Activated CD8-positive, alpha-beta memory T cell treated with anti-CD3 and anti-CD28 coated beads, Interleukin-2, amount 10 ng/mL, durations not matched to agents 7 days and 5 days (primary cell): Measurements from ENCODE around the gene ANKRD52. TPM values are rescaled to one million over a fixed set of nuclear protein-coding genes. Genes with fewer than 3 reads are reported as not detected.

ENCODE experiments used
- ATAC-seq: fragments of 150-1000 bp; cut with Tn5 transposase; one replicate; pipeline ENCODE4 v1.10.0; 2021; ENCODE audit warnings: moderate library complexity
- CTCF ChIA-PET: fragments of 350-600 bp; sonication (Branson Sonifier 250); formaldehyde crosslinking; loops from one replicate; lab custom pipeline; 2021; ENCODE audit warnings: antibody characterized with exemption; lab: Charles Lee
- DNase-seq: peaks from one replicate; pipeline ENCODE4 v3.0.0-alpha.2; 2020
- H3K27ac Mint-ChIP-seq: one replicate; pipeline ENCODE4 v1.8.0; 2021; ENCODE audit warnings: mild to moderate bottlenecking, mixed read lengths
- H3K27me3 Mint-ChIP-seq: one replicate; pipeline ENCODE4 v1.8.0; 2021; ENCODE audit warnings: mixed read lengths
- H3K36me3 Mint-ChIP-seq: one replicate; pipeline ENCODE4 v1.8.0; 2021; ENCODE audit warnings: mild to moderate bottlenecking, mixed read lengths
- H3K4me1 Mint-ChIP-seq: one replicate; pipeline ENCODE4 v1.8.0; 2021; ENCODE audit warnings: mixed read lengths
- H3K4me3 Mint-ChIP-seq: one replicate; pipeline ENCODE4 v1.8.0; 2021; ENCODE audit warnings: mild to moderate bottlenecking, moderate library complexity, mixed read lengths
- H3K9me3 Mint-ChIP-seq: one replicate; pipeline ENCODE4 v1.8.0; 2022; ENCODE audit warnings: low read depth, mixed read lengths
- total RNA-seq, 2 experiments: library from RNA; stranded (reverse); gene quantifications; one replicate each; pipeline ENCODE4 v1.2.3, GENCODE V29; 2021

The ANKRD52 gene
- total RNA-seq, 2 experiments from 2014 or later, result 66.9 to 68.3 TPM

DNA sequence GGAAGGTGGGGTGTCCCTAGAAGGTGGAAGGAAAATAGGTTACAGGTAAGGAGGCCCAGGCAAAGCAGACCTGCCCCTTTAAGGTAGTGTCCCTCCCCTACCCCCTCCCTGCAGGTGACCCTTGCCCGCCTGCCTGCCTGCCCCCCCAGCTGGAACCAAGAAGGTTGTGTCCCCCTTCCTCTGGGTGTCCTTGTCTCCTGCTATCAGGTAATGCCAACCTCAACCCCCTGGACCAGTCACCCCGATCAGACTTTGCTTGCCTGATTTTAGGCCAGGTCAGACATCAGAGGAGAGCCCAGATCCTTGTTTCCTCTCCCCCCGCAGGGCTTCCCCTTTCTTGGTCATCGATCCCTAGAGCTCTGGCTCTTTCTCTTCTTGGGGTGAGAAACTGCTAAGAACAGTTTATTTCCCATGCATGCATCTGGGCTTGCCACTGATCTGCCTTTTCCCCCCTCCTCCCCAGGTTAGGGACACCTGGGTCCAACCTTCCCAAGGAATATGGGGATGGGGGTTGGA is 28.2 kb downstream of the ANKRD52 start, which contains the start of gene SLC39A5:
Gene SLC39A5, plus strand, starts transcription at position 136 of the 516 bp plus-strand sequence. CDS start 1,224 bp downstream, outside the sequence.
- peaks cover 12% of the 10 kb centered on the region for H3K4me1 Mint-ChIP-seq
- H3K27ac Mint-ChIP-seq, result no peak within 1 kb of the TSS
- no peak for ATAC-seq
- H3K9me3 Mint-ChIP-seq, result no peaks in the 10 kb centered on the region
- no peak within 1 kb of the TSS for H3K4me3 Mint-ChIP-seq
- peaks cover 7% of the 10 kb centered on the region for H3K36me3 Mint-ChIP-seq
- no peak for DNase-seq
- H3K27me3 Mint-ChIP-seq, result no peaks in the 10 kb centered on the region
- CTCF ChIA-PET, result no interaction called here

DNA sequence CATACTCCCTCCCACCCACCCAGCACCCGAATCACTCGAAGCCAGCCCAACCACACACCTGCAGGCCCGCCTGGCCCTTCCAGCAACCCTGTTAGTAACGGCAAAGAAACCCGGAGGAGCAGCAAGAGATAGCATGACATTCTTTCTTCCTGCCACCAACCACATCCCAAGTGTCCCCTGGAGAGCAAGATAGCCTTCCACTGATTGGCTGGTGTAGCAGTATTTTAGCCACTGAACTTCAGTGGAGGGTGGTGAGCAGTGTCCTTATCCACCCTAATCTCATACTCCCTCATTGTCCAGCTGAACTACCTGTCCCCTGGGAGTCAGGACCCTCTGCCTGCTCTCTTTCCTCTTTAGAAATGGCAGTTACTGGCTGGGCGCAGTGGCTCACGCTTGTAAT is 29.1 kb downstream of the ANKRD52 start:
- no peaks in the 10 kb centered on the region for H3K27me3 Mint-ChIP-seq
- H3K9me3 Mint-ChIP-seq, result no peaks in the 10 kb centered on the region
- DNase-seq (no peak), ATAC-seq (no peak)
- CTCF ChIA-PET, result no interaction called here
- H3K27ac Mint-ChIP-seq, result no peak overlapping the region
- H3K4me3 Mint-ChIP-seq, result no peak overlapping the region
- peaks cover 7% of the 10 kb centered on the region for H3K36me3 Mint-ChIP-seq
- peaks cover 16% of the 10 kb centered on the region for H3K4me1 Mint-ChIP-seq

DNA sequence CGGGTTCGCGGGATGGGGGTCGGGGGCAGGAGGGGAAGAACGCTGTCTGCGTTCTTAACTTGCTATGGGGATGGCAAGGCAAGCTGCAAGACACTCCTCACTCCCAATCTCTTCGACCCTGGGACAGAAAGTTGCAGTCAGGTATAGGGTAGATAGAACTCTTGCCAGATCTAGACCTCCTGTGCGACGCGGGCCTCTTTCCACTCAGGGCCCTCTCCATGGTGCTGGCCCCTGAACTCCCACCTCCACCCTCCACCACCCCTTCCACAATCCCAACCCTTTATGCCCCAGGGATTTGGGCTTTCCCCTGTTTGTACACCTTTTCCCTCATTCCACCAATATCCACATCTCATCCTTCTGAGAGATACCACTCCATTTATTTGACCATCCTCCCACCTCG is 33.2 kb downstream of the ANKRD52 start:
- CTCF ChIA-PET, result interaction anchor here (1.2 to 3.4 kb wide), 2 partner anchors 35 to 107 kb away, joined by 3 to 11 read pairs; partner anchors contain the start of genes SMARCC2 and ZC3H10
- H3K4me1 Mint-ChIP-seq, result peaks cover 42% of the 10 kb centered on the region
- no peaks in the 10 kb centered on the region for H3K9me3 Mint-ChIP-seq
- H3K36me3 Mint-ChIP-seq, result peaks cover 7% of the 10 kb centered on the region
- H3K27me3 Mint-ChIP-seq, result no peaks in the 10 kb centered on the region
- peak overlapping the region; percentile 97 for H3K4me3 Mint-ChIP-seq
- DNase-seq, result no peak
- ATAC-seq, result no peak
- peak overlapping the region; percentile 75 for H3K27ac Mint-ChIP-seq

DNA sequence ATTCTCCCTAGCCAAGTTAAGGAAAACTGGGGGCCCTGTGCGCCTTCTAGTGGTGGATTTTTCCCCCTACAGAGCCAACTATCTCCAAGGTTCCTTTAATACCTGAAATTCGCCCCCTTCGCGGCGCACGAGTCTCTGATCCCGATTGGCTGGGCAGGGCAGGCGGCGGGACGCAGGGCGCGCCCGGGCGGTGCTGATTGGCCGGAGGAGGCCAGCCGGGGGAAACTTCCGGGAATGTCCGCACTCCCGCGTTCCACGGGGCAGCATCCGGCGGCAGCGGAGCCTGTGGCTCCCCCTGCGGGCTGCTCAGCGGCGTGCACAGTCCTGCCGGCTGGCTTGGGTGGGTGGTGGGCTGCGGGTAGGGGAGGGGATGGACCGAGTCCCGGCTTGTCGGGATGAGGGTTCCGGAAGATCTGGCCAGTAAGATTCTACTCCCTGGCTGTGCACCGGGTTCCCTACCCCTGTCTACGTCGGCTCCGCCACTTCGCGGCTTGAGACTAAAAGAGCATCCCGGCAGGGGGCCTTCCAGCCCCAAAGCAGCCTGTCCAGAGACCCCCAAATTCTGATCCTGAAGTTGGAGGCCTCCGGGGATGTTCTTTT is 34.0 kb downstream of the ANKRD52 start, which contains the start of gene NABP2:
Gene NABP2, plus strand, starts transcription at position 241 of the 600 bp plus-strand sequence. CDS start 515 bp downstream, outside the sequence.
- ATAC-seq, result peak; percentile 85
- Mint-ChIP-seq H3K27me3 (no peaks in the 10 kb centered on the region), H3K36me3 (peaks cover 7% of the 10 kb centered on the region), H3K4me1 (peaks cover 42% of the 10 kb centered on the region), H3K4me3 (peak within 1 kb of the TSS; percentile 97), H3K9me3 (no peaks in the 10 kb centered on the region), H3K27ac (peak within 1 kb of the TSS; percentile 75)
- DNase-seq, result peak; percentile 97
- CTCF ChIA-PET, result interaction anchor here (1.0 to 4.2 kb wide), 2 partner anchors 9 to 34 kb away, joined by 3 to 57 read pairs; partner anchors contain the start of gene SMARCC2

DNA sequence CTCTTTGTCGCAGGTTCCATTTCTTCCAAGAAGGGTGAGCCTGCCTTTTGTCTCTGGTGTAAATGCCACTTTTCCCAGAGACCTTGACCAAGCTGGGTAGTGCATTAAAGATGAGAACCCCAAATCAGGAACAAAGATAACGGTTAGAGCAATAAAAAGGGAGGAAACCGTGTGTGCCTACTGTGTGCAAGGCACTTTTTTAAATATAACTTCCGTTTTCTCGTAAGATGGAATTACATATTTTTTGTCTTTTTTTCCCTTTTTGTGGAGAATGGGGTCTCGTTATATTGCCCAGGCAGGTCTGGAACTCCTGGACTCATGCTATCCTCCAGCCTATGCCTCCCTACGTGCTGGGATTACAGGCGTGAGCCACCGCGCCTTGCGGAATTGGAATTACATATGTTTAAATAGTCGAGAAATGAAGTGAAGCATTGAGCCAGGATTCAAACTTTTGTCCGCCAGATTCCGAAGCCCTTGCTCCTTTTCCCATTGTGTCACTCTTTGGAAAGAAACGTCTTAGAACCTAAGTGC is 34.5 kb downstream of the ANKRD52 start:
- Mint-ChIP-seq H3K4me1 (peaks cover 42% of the 10 kb centered on the region), H3K9me3 (no peaks in the 10 kb centered on the region), H3K4me3 (peak overlapping the region; percentile 97), H3K27me3 (no peaks in the 10 kb centered on the region), H3K36me3 (peaks cover 7% of the 10 kb centered on the region), H3K27ac (peak overlapping the region; percentile 75)
- CTCF ChIA-PET, result interaction anchor here (1.0 to 4.2 kb wide), 6 partner anchors 9 to 241 kb away, joined by 3 to 57 read pairs (median 19); partner anchors contain the start of genes ESYT1, SMARCC2 and ZC3H10
- ATAC-seq (no peak), DNase-seq (no peak)

DNA sequence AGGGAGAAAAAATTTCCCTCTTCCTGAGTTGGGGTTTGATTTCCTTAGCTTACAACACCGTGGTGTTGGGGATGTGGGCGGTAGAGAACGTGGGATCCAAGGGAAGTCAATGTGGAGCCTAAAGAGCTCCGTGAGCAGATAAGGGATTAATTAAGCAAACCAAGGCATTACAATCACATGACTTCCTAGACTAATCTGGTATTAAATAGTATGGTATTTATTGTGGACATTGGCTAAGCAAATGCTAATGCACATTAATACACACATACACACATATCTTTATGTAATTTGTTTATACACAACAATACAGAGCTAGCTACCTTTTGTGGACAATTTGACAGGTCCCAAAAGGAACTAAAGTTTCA is 35.7 kb downstream of the ANKRD52 start:
- Mint-ChIP-seq H3K4me1 (peaks cover 42% of the 10 kb centered on the region), H3K27me3 (no peaks in the 10 kb centered on the region), H3K9me3 (no peaks in the 10 kb centered on the region), H3K36me3 (peaks cover 7% of the 10 kb centered on the region), H3K4me3 (peak overlapping the region; percentile 97), H3K27ac (peak overlapping the region; percentile 93)
- CTCF ChIA-PET, result interaction anchor here (0.7 to 4.2 kb wide), 26 partner anchors 9 to 503 kb away, joined by 3 to 57 read pairs (median 5); partner anchors contain the start of genes ANKRD52, COQ10A, DNAJC14 and ESYT1
- DNase-seq (no peak), ATAC-seq (no peak)

DNA sequence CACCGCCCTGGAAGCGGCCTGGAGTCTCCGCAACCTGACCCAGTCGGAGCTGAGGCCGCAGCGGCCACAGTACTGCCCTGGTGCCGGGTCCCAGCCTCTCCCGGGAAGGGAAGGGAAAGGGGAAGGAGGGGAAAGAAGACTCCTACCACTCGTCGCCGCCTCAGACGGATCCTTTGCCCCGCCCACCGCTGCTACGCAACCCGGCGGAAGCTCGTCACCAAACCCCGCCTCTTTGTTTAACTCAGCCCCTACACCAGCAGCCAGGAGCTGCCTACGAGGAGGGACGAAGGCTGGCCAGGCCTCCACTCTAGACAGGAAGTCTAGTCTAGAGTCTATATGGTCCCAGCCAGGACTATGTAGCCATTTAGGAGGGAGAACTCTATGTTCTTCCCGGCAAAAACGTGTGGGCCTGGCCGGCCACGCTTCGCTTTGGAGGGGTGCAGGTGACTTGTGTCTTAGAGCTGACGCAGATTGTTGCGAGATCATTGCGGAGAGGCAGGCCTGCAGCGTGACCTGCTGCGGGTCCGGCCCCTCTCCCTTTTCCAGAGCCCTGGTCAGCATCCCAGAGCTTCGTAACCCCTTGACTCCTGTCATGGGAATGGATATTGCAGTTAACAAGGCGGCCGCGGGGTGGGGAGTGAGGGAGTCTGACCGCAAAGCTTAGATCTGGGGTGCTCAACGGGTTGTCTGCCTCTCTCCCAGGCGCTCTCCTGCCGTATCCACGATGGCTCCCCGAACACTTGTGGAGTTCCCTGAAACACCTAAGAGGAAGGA is 36.2 kb downstream of the ANKRD52 start, which contains the start of gene RNF41:
Gene RNF41, minus strand, starts transcription at position 166 of the 774 bp plus-strand sequence. CDS start 7,875 bp downstream, outside the sequence.
- H3K36me3 Mint-ChIP-seq, result peaks cover 4% of the 10 kb centered on the region
- H3K27ac Mint-ChIP-seq, result peak within 1 kb of the TSS; percentile 93
- peak; percentile 95 for DNase-seq
- peak; percentile 86 for ATAC-seq
- CTCF ChIA-PET, result interaction anchor here (0.6 to 4.2 kb wide), 34 partner anchors 9 to 503 kb away, joined by 3 to 57 read pairs (median 4); partner anchors contain the start of genes ANKRD52, CNPY2, COQ10A and CS
- H3K4me1 Mint-ChIP-seq, result peaks cover 42% of the 10 kb centered on the region
- peak within 1 kb of the TSS; percentile 97 for H3K4me3 Mint-ChIP-seq
- H3K9me3 Mint-ChIP-seq, result no peaks in the 10 kb centered on the region
- H3K27me3 Mint-ChIP-seq, result no peaks in the 10 kb centered on the region

DNA sequence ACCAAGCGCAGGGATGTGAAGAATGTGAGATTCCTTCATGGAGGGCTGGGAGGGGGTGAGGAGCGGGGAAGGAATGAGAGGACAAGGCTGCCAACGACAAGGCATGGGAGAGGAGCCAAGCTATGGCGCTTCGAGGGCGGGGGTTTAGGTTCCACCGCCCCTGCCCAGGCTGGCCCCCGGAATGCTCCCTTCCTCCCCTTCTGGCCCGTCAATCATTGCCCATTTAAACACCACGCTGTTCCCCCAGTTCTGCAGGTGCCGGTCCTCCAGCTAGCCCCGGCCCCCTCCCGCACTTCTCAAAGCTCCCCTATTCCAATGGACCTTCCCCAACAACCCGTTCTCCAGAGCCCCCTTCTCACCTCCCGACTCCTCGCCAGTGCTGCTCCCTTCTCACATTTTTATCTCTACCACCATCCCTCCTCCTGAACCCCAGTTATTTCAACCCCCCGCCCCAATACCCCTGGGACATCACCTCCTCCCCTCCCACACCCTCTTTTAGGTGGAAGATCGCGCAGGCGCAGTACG is 36.9 kb downstream of the ANKRD52 start:
- H3K27ac Mint-ChIP-seq, result peak overlapping the region; percentile 93
- H3K36me3 Mint-ChIP-seq, result peaks cover 7% of the 10 kb centered on the region
- CTCF ChIA-PET, result interaction anchor here (0.8 to 4.2 kb wide), 19 partner anchors 8 to 491 kb away, joined by 3 to 57 read pairs (median 6); partner anchors contain the start of genes ANKRD52, CNPY2, COQ10A and CS
- H3K4me3 Mint-ChIP-seq, result peak overlapping the region; percentile 97
- DNase-seq, result no peak
- peak; percentile 37 for ATAC-seq
- no peaks in the 10 kb centered on the region for H3K27me3 Mint-ChIP-seq
- peaks cover 42% of the 10 kb centered on the region for H3K4me1 Mint-ChIP-seq
- H3K9me3 Mint-ChIP-seq, result no peaks in the 10 kb centered on the region

DNA sequence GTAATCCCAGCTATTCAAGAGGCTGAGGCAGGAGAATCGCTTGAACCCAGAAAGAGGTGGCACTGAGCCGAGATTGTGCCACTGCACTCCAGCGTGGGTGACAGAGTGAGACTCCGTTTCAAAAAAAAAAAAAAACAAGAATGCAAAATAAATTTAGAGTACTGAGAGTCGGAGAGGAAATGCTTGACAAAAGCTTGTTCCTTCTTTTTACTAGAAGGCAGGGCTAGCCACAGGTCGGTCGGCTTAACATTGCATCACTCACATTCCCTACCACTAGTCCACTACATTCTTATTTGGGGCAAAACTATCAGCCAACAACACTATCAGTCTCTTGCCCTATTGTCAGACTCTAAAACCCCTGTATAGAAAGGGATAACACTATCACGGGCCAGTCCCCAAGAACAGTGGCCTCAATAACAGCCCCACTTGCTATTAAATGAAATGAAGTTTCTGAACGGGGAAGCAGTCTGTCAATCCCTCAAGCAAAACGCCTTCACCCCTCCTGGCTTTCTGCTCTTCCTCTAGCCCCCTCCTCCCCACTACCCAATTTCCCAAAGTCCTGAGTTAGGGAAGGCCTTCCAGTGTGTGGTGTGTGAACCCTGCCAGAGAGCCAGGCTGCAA is 37.5 kb downstream of the ANKRD52 start:
- H3K27ac Mint-ChIP-seq, result peak overlapping the region; percentile 93
- CTCF ChIA-PET, result interaction anchor here (0.8 to 4.2 kb wide), 10 partner anchors 14 to 243 kb away, joined by 3 to 57 read pairs (median 12); partner anchors contain the start of genes CNPY2, COQ10A, ESYT1 and SMARCC2
- H3K4me3 Mint-ChIP-seq, result peak overlapping the region; percentile 97
- DNase-seq (no peak), ATAC-seq (no peak)
- H3K36me3 Mint-ChIP-seq, result peaks cover 4% of the 10 kb centered on the region
- H3K27me3 Mint-ChIP-seq, result no peaks in the 10 kb centered on the region
- no peaks in the 10 kb centered on the region for H3K9me3 Mint-ChIP-seq
- H3K4me1 Mint-ChIP-seq, result peaks cover 37% of the 10 kb centered on the region

DNA sequence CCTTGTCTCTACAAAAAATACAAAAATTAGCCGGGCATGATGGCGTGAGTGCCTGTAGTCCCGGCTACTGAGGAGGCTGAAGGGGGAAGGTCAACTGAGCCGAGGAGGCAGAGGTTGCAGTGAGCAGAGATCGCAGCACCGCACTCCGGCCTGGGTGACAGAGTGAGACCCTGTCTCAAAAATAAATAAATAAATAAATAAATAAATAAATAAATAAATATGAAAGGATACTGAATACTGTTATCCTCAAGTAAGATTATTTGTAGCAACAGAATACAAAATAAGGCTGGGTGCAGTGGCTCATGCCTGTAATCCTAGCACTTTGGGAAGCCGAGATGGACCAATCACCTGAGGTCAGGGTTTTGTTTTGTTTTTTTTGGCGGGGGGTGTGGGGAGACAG is 38.3 kb downstream of the ANKRD52 start:
- no peak for ATAC-seq
- DNase-seq, result no peak
- H3K27me3 Mint-ChIP-seq, result no peaks in the 10 kb centered on the region
- no peaks in the 10 kb centered on the region for H3K9me3 Mint-ChIP-seq
- H3K27ac Mint-ChIP-seq, result no peak overlapping the region
- CTCF ChIA-PET, result interaction anchor here (1.2 to 4.2 kb wide), 5 partner anchors 13 to 93 kb away, joined by 3 to 57 read pairs (median 24); partner anchors contain the start of genes COQ10A, ESYT1 and SMARCC2
- no peak overlapping the region for H3K4me3 Mint-ChIP-seq
- peaks cover 8% of the 10 kb centered on the region for H3K36me3 Mint-ChIP-seq
- H3K4me1 Mint-ChIP-seq, result peaks cover 29% of the 10 kb centered on the region

DNA sequence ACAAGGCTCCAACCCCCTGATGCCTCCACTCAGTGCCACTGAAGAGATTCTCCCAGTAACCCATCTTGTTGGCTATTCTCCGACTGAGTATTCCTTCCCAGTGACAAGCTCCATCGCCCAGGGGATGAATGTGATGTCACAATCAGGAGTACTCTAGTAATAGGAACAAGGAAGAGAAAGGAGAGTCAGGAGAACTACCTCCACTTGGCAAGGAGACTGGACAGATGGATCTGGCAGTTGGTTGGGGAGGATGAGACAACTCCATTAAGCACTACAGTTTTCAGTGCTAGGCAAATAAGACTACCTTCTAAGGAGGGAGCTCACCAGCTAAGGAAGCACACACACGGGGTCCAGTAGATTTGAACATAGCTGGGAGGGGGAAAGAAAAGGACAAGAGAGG is 41.7 kb downstream of the ANKRD52 start:
- peaks cover 10% of the 10 kb centered on the region for H3K4me1 Mint-ChIP-seq
- ATAC-seq (no peak), DNase-seq (no peak)
- no peaks in the 10 kb centered on the region for H3K27me3 Mint-ChIP-seq
- CTCF ChIA-PET, result interaction anchor here (1.4 kb wide), 1 partner anchor 42 kb away, joined by 6 read pairs; the partner anchor contains the start of gene ANKRD52
- no peak overlapping the region for H3K27ac Mint-ChIP-seq
- no peaks in the 10 kb centered on the region for H3K9me3 Mint-ChIP-seq
- H3K4me3 Mint-ChIP-seq, result no peak overlapping the region
- H3K36me3 Mint-ChIP-seq, result peaks cover 23% of the 10 kb centered on the region

DNA sequence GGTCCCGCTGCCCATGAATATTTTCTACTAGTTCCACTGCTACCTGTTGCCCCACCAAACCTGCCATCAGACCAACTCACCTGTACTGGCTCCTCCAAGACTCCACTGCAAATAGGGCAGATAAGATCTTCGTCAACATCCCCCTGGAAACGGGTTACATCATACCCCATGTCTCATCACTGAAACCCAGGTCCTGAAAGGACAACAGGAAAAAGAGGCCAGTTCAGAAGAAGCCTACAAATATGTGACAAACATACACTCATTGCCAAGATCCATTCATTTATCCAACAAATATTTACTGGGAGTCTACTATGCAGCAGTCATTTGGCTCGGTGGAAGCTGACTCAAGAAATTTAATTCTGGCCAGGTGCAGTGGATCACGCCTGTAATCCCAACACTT is 44.3 kb downstream of the ANKRD52 start:
- Mint-ChIP-seq H3K27me3 (no peaks in the 10 kb centered on the region), H3K4me1 (no peaks in the 10 kb centered on the region), H3K4me3 (no peak overlapping the region), H3K9me3 (no peaks in the 10 kb centered on the region), H3K36me3 (peaks cover 39% of the 10 kb centered on the region), H3K27ac (no peak overlapping the region)
- DNase-seq (no peak), ATAC-seq (no peak)
- CTCF ChIA-PET, result interaction anchor here (1.5 to 1.9 kb wide), 2 partner anchors 8 to 25 kb away, joined by 3 to 7 read pairs; partner anchors contain the start of genes RNF41 and SMARCC2
